ENCODE data around the gene TUSC2. TPM values are rescaled to one million over a fixed set of nuclear protein-coding genes. Genes with fewer than 3 reads are reported as not detected.
A peak's percentile ranks its signal among the peaks of the same experiment; 100 is the strongest.

TUSC2 gene
- total RNA-seq, 1 donor from 2014 or later, result 11.8 TPM

DNA sequence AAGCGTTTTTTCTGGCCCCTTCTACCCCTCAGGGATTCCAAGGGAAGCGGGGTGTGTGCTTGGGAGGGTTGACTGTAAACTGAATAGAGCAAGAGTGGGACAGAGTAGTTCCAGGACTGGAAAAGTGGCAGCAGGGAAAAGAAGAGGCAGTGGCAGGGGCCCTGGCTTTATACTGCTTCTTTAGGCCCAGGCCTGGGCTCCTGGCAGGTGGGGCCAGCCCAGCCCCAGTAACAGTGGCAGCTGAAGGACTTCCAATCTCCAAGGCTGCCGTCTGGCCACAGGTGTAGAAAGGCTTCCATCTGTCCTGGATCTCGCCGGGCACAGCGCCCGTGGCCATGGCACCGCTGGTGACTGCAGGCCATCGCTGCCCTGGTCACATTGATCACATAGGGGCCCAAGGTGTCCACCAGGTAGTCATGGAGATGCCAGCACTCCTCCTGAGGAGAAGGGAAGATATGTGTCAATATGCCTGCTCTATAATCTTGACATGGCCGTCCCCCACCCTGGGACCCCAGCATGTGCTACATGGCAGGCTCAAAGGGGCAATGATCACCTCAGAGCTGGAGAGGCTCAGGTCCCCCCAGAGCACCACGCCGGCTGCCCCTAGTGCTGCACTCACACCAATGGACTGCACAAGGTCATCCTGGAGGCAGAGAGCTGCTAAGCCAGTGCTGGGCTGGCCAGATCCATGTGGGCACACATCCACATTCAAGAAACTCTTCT is 34.8 kb downstream of the TUSC2 start:
- H3K4me1 ChIP-seq, result peaks cover 37% of the 10 kb centered on the region
- no peak for DNase-seq (ENCODE audit: extremely low spot score in 2 of 2)
- peaks cover 0 to 27% of the 10 kb centered on the region in 2 donors for H3K36me3 ChIP-seq
- peak overlapping the region in 1 of 2 donors; percentile 84 for H3K4me3 ChIP-seq
- no peaks in the 10 kb centered on the region for H3K27me3 ChIP-seq
- intact Hi-C loops (cut with DNase I), result no loop called here
- no peaks in the 10 kb centered on the region for H3K9me3 ChIP-seq
- TF ChIP-seq POLR2A (IDR thresholded peaks at IDR 0.05), result no peak
- TF ChIP-seq CTCF (IDR thresholded peaks at IDR 0.05), result no peak
- TF ChIP-seq POLR2AphosphoS5 (IDR thresholded peaks at IDR 0.05; ENCODE audit: insufficient read depth in 1 of 2, low read depth in 1 of 2), result no peak
- H3K27ac ChIP-seq, result peak overlapping the region; percentile 68

DNA sequence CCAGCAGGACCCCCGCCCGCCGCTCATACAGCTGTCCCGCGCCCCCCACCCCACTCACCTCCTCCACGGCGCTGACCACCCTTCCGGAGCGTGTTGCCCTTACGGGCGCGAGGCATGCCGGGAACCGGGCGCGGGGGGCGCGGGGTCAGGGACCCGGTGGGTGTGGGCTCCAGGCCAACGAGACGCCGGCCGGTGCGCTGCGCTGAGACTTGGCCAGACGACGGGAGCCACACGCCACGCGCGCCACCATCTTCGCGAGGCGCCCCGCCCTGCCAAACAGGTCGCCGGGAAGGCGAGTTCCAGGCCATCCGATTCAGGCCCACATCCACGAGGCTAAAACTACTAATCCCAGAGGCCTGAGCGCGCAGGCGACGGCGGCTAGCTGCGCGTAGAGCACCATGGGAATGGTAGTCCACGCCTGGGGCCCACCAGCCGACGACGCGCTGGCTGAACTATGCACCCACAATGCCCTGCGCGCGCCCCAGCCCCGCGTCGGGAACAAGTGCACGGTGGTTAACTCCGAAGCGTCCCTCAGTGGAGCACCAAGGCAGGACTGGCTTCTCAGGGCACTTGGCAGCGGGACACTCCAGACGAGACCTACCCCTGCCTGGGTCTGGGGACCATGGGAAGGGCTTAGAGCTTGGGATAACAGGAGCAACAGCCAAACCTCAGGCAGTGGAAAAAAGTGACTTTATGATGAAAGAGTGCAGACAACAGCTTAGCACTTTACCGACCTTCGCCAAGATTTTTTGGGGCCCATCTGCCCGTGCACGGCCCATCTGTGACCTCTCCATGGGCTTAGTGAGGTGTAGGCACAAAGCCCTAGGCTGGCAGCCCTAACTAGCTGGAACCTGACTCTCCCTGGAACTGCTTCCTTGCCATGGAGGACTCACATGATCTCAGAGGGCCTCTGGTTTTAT is 35.6 kb downstream of the TUSC2 start, which contains the start of gene IFRD2:
TSS of gene IFRD2 (minus strand) at position 271 of the 920 bp plus-strand sequence. CDS start at position 116, 155 bp downstream.
- Histone ChIP-seq H3K27ac (peak within 1 kb of the TSS; percentile 68), H3K27me3 (no peaks in the 10 kb centered on the region), H3K9me3 (no peaks in the 10 kb centered on the region), H3K36me3 (peaks cover 0 to 34% of the 10 kb centered on the region in 2 donors), H3K4me3 (peak within 1 kb of the TSS; percentile 77 to 84), H3K4me1 (peaks cover 29% of the 10 kb centered on the region)
- intact Hi-C loops (cut with DNase I), result no loop called here
- TF ChIP-seq CTCF (IDR thresholded peaks at IDR 0.05), result peak in 1 of 3 experiments; percentile 14
- peak; percentile 83 to 99 for TF ChIP-seq POLR2AphosphoS5 (IDR thresholded peaks at IDR 0.05; ENCODE audit: insufficient read depth in 1 of 2, low read depth in 1 of 2)
- TF ChIP-seq POLR2A (IDR thresholded peaks at IDR 0.05), result peak in 1 of 2 donors; percentile 41
- peak in 1 of 2 donors; percentile 98 for DNase-seq (ENCODE audit: extremely low spot score in 2 of 2)

DNA sequence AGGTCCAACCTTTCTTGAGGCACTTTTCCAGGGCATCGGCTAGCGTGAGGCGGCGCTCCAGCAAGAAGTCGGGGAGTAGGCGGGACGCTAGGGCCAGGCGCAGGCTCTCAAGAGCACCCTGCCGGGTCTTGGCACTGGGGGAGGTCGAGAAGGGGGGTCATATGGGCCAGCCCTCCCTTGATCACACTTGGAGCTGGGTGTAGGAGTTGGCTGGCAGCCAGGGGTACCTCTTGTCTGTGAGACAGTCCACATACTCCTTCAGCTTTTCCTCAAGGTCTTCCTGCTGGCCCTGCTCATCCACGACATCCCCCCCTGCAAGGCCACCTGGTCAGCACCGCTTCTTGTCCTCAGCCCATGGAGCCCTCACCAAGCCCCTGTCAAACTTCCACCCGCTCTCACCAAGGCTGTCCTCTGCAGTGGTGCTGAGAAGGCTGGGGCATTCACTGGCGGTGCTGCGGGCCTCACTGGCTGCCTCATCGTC is 37.8 kb downstream of the TUSC2 start:
- Histone ChIP-seq H3K4me1 (peaks cover 27% of the 10 kb centered on the region), H3K4me3 (no peak overlapping the region), H3K36me3 (peaks cover 0 to 41% of the 10 kb centered on the region in 2 donors), H3K27ac (no peak overlapping the region), H3K27me3 (no peaks in the 10 kb centered on the region), H3K9me3 (no peaks in the 10 kb centered on the region)
- intact Hi-C loops (cut with DNase I), result no loop called here
- TF ChIP-seq POLR2AphosphoS5 (IDR thresholded peaks at IDR 0.05; ENCODE audit: insufficient read depth in 1 of 2, low read depth in 1 of 2) (no peak), POLR2A (IDR thresholded peaks at IDR 0.05) (no peak), CTCF (IDR thresholded peaks at IDR 0.05) (no peak)
- no peak for DNase-seq (ENCODE audit: extremely low spot score in 2 of 2)

DNA sequence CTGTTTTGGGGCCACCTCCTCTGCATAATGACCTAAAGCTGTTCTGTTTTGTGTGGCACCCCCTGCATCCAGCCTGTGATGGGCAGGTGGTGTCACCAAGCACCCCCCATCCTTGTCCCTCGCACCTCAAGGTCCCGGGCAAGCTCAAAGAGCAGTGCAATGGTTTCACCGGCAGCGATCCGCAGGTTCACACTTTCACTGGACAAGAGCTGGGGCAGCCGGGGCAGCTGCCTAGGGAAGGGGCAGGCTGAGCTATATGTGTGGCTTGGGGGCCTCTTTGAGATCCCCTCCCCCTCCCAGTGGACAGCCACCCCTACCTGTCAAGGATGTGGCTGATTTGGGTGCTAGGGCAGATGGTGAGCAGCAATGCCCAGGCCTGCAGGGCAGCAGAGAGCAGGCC is 38.9 kb downstream of the TUSC2 start:
- no peak for DNase-seq (ENCODE audit: extremely low spot score in 2 of 2)
- Histone ChIP-seq H3K4me1 (peaks cover 27% of the 10 kb centered on the region), H3K4me3 (no peak overlapping the region), H3K27me3 (no peaks in the 10 kb centered on the region), H3K36me3 (peaks cover 0 to 41% of the 10 kb centered on the region in 2 donors), H3K9me3 (no peaks in the 10 kb centered on the region), H3K27ac (no peak overlapping the region)
- TF ChIP-seq CTCF (IDR thresholded peaks at IDR 0.05) (no peak), POLR2A (IDR thresholded peaks at IDR 0.05) (no peak), POLR2AphosphoS5 (IDR thresholded peaks at IDR 0.05; ENCODE audit: insufficient read depth in 1 of 2, low read depth in 1 of 2) (no peak)
- intact Hi-C loops (cut with DNase I), result no loop called here
